Immature natural killer cell (primary cell): Measurements from ENCODE around the gene MT1X. TPM values are rescaled to one million over a fixed set of nuclear protein-coding genes. Genes with fewer than 3 reads are reported as not detected.

Experiments
- DNase-seq, 3 donors: peaks; one replicate each; pipeline ENCODE4 v3.0.0; 2022; ENCODE audit warnings: mixed read lengths in 1 of 3
- H3K27ac Mint-ChIP-seq, 6 donors: one replicate each; pipeline ENCODE4 v1.8.0; 2020; ENCODE audit warnings: mixed read lengths in 6 of 6, mild to moderate bottlenecking in 5 of 6, inconsistent platforms in 4 of 6, moderate library complexity in 3 of 6
- H3K27me3 Mint-ChIP-seq, 3 donors: one replicate each; pipeline ENCODE4 v1.8.0; 2020 to 2021; ENCODE audit warnings: low read depth in 3 of 3, mild to moderate bottlenecking in 3 of 3, mixed read lengths in 3 of 3, moderate library complexity in 3 of 3, inconsistent platforms in 1 of 3
- H3K36me3 Mint-ChIP-seq, 3 donors: one replicate each; pipeline ENCODE4 v1.8.0; 2020; ENCODE audit warnings: mixed read lengths in 3 of 3, inconsistent platforms in 2 of 3, mild to moderate bottlenecking in 2 of 3
- H3K4me1 Mint-ChIP-seq, 2 donors: one replicate each; pipeline ENCODE4 v1.8.0; 2020; ENCODE audit warnings: inconsistent platforms in 2 of 2, mild to moderate bottlenecking in 2 of 2, mixed read lengths in 2 of 2, moderate library complexity in 1 of 2
- H3K4me3 Mint-ChIP-seq, 5 donors: one replicate each; pipeline ENCODE4 v1.8.0; 2020; ENCODE audit warnings: mild to moderate bottlenecking in 5 of 5, mixed read lengths in 5 of 5, inconsistent platforms in 3 of 5, moderate library complexity in 3 of 5
- H3K9me3 Mint-ChIP-seq, 6 donors: one replicate each; pipeline ENCODE4 v1.8.0; 2020; ENCODE audit warnings: mild to moderate bottlenecking in 6 of 6, mixed read lengths in 6 of 6, inconsistent platforms in 4 of 6, moderate library complexity in 3 of 6
- polyA plus RNA-seq, 3 donors: library from polyadenylated mRNA; unstranded; fragments of 300-500 nt; fragmentation: Illumina TruSeq; gene quantifications; one replicate each; pipeline ENCODE4 v1.2.3, GENCODE V29; 2021

Gene MT1X
- polyA plus RNA-seq, 3 donors from 2014 or later: 23.2 to 73.5 (median 69.4) TPM

- Mint-ChIP-seq H3K4me1 (peaks cover 12 to 13% of the 10 kb centered on the region in 2 donors), H3K36me3 (no peaks in the 10 kb centered on the region), H3K27ac (no peak overlapping the region), H3K27me3 (peaks cover 14 to 28% (median 18%) of the 10 kb centered on the region in 3 donors), H3K4me3 (peak overlapping the region; percentile 42 to 84 (median 65)), H3K9me3 (no peaks in the 10 kb centered on the region)
- DNase-seq: peak in 2 of 3 donors; percentile 40 to 45
Measured at GRCh38 chr16:56675685-56676210, 6.5 kb upstream of the MT1X start.

GRCh38 chr16:56677474-56677873 lies 4.8 kb upstream of the MT1X start:
- Mint-ChIP-seq H3K9me3 (no peaks in the 10 kb centered on the region), H3K4me3 (no peak overlapping the region), H3K27me3 (peaks cover 13 to 20% (median 14%) of the 10 kb centered on the region in 3 donors), H3K4me1 (peaks cover 21 to 26% of the 10 kb centered on the region in 2 donors), H3K36me3 (no peaks in the 10 kb centered on the region), H3K27ac (no peak overlapping the region)
- DNase-seq: no peak

GRCh38 chr16:56679078-56679730 lies 3.1 kb upstream of the MT1X start:
- H3K4me3 Mint-ChIP-seq: no peak overlapping the region
- peaks cover 0 to 4% (median 0%) of the 10 kb centered on the region in 3 donors for H3K36me3 Mint-ChIP-seq
- no peak for DNase-seq
- no peak overlapping the region for H3K27ac Mint-ChIP-seq
- peaks cover 8% of the 10 kb centered on the region in 3 donors for H3K27me3 Mint-ChIP-seq
- H3K4me1 Mint-ChIP-seq: peaks cover 30 to 43% of the 10 kb centered on the region in 2 donors
- no peaks in the 10 kb centered on the region for H3K9me3 Mint-ChIP-seq

- Mint-ChIP-seq H3K4me1 (peaks cover 29 to 44% of the 10 kb centered on the region in 2 donors), H3K27me3 (peaks cover 5 to 7% (median 7%) of the 10 kb centered on the region in 3 donors), H3K4me3 (no peak overlapping the region), H3K36me3 (peaks cover 0 to 4% (median 0%) of the 10 kb centered on the region in 3 donors), H3K27ac (no peak overlapping the region), H3K9me3 (no peaks in the 10 kb centered on the region)
- no peak for DNase-seq
Measured at GRCh38 chr16:56679818-56680217, 2.5 kb upstream of the MT1X start.

- Mint-ChIP-seq H3K9me3 (no peaks in the 10 kb centered on the region), H3K4me1 (peaks cover 20 to 32% of the 10 kb centered on the region in 2 donors), H3K27me3 (peaks cover 1 to 3% (median 3%) of the 10 kb centered on the region in 3 donors), H3K27ac (peak overlapping the region; percentile 68 to 93 (median 87)), H3K4me3 (peak overlapping the region; percentile 93 to 97 (median 95)), H3K36me3 (peaks cover 0 to 8% (median 3%) of the 10 kb centered on the region in 3 donors)
- no peak for DNase-seq
Measured at GRCh38 chr16:56682703-56683397, 580 bp downstream of the MT1X start.

- peak overlapping the region; percentile 39 to 97 (median 93) for H3K4me3 Mint-ChIP-seq
- peaks cover 0 to 8% (median 3%) of the 10 kb centered on the region in 3 donors for H3K36me3 Mint-ChIP-seq
- peaks cover 20 to 32% of the 10 kb centered on the region in 2 donors for H3K4me1 Mint-ChIP-seq
- peaks cover 0 to 3% (median 3%) of the 10 kb centered on the region in 3 donors for H3K27me3 Mint-ChIP-seq
- H3K27ac Mint-ChIP-seq: peak overlapping the region in 2 of 6 donors; percentile 35 to 83
- no peaks in the 10 kb centered on the region for H3K9me3 Mint-ChIP-seq
- no peak for DNase-seq
Measured at GRCh38 chr16:56683424-56684172, 1.3 kb downstream of the MT1X start.

- peak overlapping the region in 3 of 5 donors; percentile 93 to 95 (median 93) for H3K4me3 Mint-ChIP-seq
- H3K9me3 Mint-ChIP-seq: no peaks in the 10 kb centered on the region
- peaks cover 0 to 8% (median 3%) of the 10 kb centered on the region in 3 donors for H3K36me3 Mint-ChIP-seq
- peaks cover 20 to 32% of the 10 kb centered on the region in 2 donors for H3K4me1 Mint-ChIP-seq
- DNase-seq: no peak
- no peak overlapping the region for H3K27ac Mint-ChIP-seq
- H3K27me3 Mint-ChIP-seq: peaks cover 2 to 3% (median 3%) of the 10 kb centered on the region in 3 donors
Measured at GRCh38 chr16:56684256-56684925, 2.1 kb downstream of the MT1X start.

- peaks cover 20 to 32% of the 10 kb centered on the region in 2 donors for H3K4me1 Mint-ChIP-seq
Measured at GRCh38 chr16:56684926-56685590, 2.8 kb downstream of the MT1X start.

GRCh38 chr16:56686758-56687157 lies 4.5 kb downstream of the MT1X start:
- DNase-seq: no peak
- H3K4me3 Mint-ChIP-seq: no peak overlapping the region
- peaks cover 17 to 26% of the 10 kb centered on the region in 2 donors for H3K4me1 Mint-ChIP-seq
- peaks cover 0 to 8% (median 3%) of the 10 kb centered on the region in 3 donors for H3K36me3 Mint-ChIP-seq
- no peaks in the 10 kb centered on the region for H3K9me3 Mint-ChIP-seq
- H3K27me3 Mint-ChIP-seq: peaks cover 2 to 7% (median 3%) of the 10 kb centered on the region in 3 donors
- H3K27ac Mint-ChIP-seq: peak overlapping the region in 1 of 6 donors; percentile 28

More at GRCh38 chr16:56684926-56685590, 2.8 kb downstream of the MT1X start:
- Mint-ChIP-seq H3K4me3 (no peak overlapping the region), H3K9me3 (no peaks in the 10 kb centered on the region), H3K27ac (no peak overlapping the region), H3K36me3 (peaks cover 0 to 8% (median 3%) of the 10 kb centered on the region in 3 donors), H3K27me3 (peaks cover 2 to 4% (median 3%) of the 10 kb centered on the region in 3 donors)
- DNase-seq: no peak

- Mint-ChIP-seq H3K4me3 (no peak overlapping the region), H3K4me1 (peaks cover under 1 to 6% of the 10 kb centered on the region in 2 donors), H3K9me3 (no peaks in the 10 kb centered on the region), H3K36me3 (peaks cover 0 to 8% (median 3%) of the 10 kb centered on the region in 3 donors), H3K27ac (no peak overlapping the region), H3K27me3 (peaks cover 2 to 7% (median 2%) of the 10 kb centered on the region in 3 donors)
- DNase-seq: no peak
Measured at GRCh38 chr16:56688762-56689161, 6.5 kb downstream of the MT1X start.

- Mint-ChIP-seq H3K4me3 (no peak overlapping the region), H3K36me3 (peaks cover 0 to 4% (median 3%) of the 10 kb centered on the region in 3 donors), H3K27me3 (peaks cover 2 to 7% (median 2%) of the 10 kb centered on the region in 3 donors), H3K9me3 (no peaks in the 10 kb centered on the region), H3K27ac (no peak overlapping the region), H3K4me1 (peaks cover 0 to 2% of the 10 kb centered on the region in 2 donors)
- no peak for DNase-seq
Measured at GRCh38 chr16:56689171-56689570, 6.9 kb downstream of the MT1X start.

GRCh38 chr16:56690420-56691122 lies 8.3 kb downstream of the MT1X start:
- H3K36me3 Mint-ChIP-seq: peaks cover 0 to 4% (median 3%) of the 10 kb centered on the region in 3 donors
- H3K9me3 Mint-ChIP-seq: no peaks in the 10 kb centered on the region
- DNase-seq: no peak
- H3K27me3 Mint-ChIP-seq: peaks cover 2 to 8% (median 4%) of the 10 kb centered on the region in 3 donors
- no peaks in the 10 kb centered on the region for H3K4me1 Mint-ChIP-seq
- H3K27ac Mint-ChIP-seq: no peak overlapping the region
- H3K4me3 Mint-ChIP-seq: no peak overlapping the region
